Hematopoietic multipotent progenitor cell treated with erythropoietin and hydrocortisone succinate and interleukin-3 and kit ligand, for 4 days (in vitro differentiated cells): ENCODE results near the gene TLNRD1.

Experiments used
- DNase-seq: peaks from one replicate; pipeline ENCODE4 v3.0.0-alpha.2; 2015

The TLNRD1 gene

DNA sequence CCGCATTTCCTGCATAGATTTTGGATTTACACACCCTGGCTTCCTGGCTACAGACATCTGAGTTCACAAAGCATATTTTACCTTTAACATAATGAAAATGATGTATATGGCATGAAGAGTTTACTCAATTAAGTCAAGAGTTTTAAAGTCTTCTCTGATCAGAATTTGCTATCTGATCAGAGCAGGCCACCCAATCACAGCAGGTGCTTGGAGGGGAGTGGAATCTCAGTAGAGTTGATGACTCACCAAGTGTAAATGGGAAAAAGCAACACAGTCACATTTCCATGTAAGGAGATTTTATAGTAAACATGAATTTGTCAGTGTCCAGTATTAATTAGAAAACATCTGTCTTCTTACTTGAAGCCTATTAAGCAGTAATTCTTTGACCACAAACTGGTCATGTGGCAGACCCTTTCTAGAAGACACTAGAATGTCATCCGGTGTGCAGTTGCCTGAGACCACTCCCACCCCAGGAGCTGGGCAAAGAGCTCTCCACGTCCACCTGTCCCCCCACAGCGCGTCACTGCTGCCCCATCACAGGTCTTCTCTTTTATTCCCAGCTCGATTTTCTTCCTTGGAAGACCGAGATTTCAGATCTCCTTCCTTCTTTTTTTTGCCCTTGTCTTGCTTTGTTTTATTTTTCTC lies 21.9 kb upstream of the TLNRD1 start:
- no peak for DNase-seq

DNA sequence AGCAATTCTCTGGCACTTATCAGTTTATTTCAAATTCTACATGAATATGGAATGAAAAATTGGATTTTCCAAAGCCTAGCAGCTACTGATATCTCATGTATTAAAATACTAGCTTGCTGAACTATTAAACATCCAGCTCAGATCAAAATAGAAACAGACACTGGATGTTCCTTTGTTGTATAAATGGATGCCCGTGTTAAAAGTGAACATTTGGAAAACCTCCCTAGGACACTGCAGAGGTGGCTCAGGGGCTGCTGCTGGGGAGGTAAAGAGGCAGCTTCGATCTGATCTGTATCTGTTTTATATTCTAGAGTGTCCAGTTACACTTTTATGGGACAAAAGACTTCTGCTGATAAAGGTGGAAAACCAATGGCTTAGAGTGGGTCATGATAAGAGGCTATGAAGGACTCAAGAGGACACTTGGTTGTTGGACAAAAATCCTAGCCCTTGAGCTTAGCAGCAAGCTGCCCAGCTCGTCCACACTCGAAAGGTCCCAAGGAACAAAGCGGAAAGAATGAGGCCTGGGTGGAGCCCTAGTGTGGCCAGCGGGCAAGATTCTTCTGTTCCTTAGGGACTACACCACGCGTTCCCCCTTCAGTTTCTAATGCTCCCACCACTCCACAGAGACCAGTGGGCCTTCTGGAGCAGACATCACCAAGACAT lies 21.1 kb upstream of the TLNRD1 start:
- no peak for DNase-seq

GRCh38 chr15:80982205-80982604 lies 18.5 kb upstream of the TLNRD1 start:
- DNase-seq = peak; percentile 45

DNA sequence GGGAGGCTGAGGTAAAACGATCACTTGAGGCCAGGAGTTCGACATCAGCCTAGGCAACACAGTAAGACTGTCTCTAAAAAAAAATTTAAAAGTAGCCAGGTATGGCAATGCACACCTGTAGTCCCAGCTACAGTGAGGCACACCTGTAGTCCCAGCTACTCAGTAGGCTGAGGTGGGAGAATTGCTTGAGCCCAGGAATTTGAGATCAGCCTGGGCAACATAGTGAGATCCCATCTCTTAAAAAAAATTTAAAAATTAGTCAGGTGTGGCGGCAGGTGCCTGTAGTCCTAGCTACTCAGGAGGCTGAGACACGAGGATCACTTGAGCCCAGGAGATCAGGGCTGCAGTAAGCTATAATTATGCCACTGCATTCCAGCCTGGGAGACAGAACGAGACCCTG lies 17.9 kb upstream of the TLNRD1 start:
- DNase-seq = no peak

GRCh38 chr15:80984856-80985255 lies 15.9 kb upstream of the TLNRD1 start:
- peak; percentile 77 for DNase-seq

DNA sequence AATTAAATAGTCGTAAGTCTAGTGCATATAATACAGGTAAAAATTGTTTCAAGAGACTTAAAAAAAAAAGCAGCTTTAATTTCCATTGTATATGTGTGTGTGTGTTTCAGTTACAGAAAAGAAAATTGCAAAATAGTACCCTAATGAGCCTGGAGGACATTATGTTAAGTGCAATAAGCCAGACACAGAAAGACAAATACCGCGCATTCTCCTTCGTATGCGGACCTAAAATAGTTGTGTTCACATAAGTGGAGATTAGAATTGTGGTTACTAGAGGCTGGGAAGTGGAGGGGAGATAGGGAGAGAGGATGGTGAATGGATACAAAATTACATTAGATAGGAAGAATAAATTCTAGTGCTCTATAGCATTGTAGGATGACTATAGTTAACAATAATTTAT lies 14.7 kb upstream of the TLNRD1 start:
- DNase-seq = peak; percentile 68

DNA sequence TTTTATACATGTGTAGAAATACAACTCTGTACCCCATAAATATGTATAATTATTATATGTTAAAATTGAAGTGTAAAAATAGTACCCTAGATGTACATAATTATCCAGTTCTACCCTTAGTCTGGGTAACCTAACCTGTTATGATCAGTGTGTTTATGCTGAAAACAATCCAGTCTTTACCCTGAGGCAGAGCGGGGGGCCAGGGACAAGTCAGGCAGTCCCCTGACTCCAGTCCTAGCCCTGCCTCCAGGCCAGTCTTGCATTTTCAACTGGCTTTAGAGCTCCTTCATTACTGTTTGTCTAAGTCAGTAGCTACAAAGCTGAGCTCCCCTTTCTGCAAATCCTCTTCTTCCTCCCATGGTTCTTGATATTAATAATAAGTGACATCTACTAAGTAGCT lies 14.2 kb upstream of the TLNRD1 start:
- DNase-seq = no peak

DNA sequence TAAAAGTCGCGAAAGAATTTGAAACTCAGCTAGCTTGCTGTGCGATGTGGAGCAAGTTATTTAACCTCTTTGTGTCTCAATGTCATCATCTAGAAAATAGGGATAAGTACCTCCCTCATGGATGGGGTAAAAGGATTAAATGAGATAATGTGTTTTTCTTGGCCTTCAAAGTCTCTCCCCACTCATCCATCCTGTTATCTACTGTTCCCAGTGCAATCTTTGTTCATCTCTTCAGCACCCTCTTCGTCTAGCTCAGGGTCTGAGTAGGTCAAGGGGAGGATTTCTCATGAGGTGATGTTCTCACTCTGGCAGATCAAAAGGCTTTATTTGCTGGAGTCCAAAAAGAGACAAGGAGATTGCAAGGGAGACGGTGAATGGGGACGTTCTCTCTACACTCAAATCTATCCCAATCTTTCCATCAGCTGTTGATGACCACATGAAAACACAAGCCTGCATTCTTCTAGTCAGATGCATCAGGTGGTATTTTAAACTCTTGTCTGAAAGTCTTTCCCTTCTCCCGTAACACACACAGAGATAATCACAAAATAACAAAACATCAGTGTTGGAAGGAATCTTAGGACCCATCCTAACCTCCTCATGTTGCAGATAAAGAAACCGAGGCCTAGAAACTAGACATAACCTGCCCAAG lies 12.5 kb upstream of the TLNRD1 start:
- DNase-seq = no peak

GRCh38 chr15:80989081-80989517 lies 11.6 kb upstream of the TLNRD1 start:
- peak; percentile 32 for DNase-seq

- peak; percentile 99 for DNase-seq
These were observed 10.9 kb upstream of the TLNRD1 start, which contains the start of gene MESD for GRCh38 chr15:80989518-80990478. TSS of gene MESD (minus strand) at chr15:80989819. CDS start at chr15:80989791, 28 bp downstream.

DNA sequence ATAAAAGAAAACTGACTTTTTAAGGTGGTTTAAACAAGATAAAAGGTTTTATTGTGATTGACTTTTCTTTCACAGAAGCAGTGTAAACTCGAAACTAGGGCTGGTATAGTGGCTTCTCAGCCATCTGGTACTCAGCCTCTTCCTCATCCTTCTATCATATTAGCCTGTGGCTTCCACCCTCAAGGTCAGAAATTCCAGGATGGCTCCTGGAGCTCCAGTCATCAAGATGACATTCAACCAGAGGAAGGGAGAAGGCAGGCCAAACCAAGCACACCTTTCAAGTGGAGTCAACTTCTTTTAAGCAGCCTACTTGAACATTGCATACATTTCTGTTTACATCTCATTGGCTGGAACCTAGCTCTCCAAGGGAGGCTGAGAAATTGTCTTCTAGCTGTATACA lies 9.8 kb upstream of the TLNRD1 start:
- no peak for DNase-seq

DNA sequence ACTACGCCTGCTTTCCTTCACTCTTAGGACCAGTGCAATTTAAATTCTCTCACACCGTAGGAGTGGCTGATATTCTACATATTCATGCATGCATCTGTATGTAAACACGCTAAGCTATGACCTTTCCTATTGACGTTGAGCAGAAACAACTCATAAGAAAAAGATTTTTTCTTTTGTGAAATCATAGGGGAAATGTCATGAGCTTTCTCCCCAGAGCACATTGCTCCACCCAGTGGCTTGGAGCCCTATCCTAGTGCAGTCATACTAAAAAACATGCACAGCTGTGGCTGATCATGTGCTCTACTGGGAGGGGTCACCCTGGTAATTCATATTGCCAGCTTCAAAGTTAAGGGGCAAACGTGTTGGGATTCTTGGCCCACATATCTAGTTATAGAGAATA lies 9.3 kb upstream of the TLNRD1 start:
- DNase-seq = peak; percentile 84

DNA sequence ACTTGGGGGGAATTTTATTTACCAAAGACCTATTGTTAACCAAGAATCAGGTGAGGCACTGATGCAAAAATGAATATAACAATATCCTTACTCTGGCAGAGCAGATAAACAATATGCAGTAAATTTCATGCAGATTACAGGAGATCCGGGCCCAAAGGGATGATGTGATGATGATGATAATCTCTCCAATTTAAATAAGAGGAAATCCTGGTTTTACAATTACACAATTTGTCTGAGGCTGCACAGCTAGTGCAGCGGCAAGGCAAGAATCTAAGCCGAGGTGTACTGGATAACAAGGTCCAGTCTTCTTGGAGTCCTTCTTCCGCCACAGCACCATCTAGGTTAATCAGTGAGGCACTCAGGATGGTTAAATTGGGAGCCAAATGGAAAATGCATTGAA lies 8.7 kb upstream of the TLNRD1 start:
- no peak for DNase-seq

DNA sequence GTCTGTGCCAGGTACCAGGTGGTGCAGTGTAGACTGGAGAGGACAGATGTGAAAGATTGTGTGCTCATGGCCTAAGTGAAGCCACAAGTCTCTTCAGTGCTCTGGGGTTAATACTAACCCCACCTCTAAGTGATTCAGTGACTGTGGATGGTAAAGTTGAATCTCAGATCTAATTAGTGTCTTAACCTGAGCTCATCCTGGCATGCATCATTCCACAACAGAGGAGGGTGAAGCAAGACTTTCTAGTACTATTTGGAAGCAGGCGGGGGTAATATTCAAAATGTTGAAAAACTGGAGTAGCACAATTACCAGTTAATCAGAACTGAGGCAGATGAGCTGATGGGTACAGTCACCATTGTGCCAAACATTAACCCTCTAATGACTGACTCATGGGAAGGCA lies 8.3 kb upstream of the TLNRD1 start:
- DNase-seq = no peak

- peak; percentile 60 for DNase-seq
These were observed 4.5 kb upstream of the TLNRD1 start for GRCh38 chr15:80996247-80996646.

GRCh38 chr15:80997692-80998091 lies 3.0 kb upstream of the TLNRD1 start:
- no peak for DNase-seq

- peak; percentile 20 for DNase-seq
These were observed 2.5 kb upstream of the TLNRD1 start for GRCh38 chr15:80998251-80998650.

GRCh38 chr15:80999623-81000036 lies 1.1 kb upstream of the TLNRD1 start:
- peak; percentile 55 for DNase-seq

DNA sequence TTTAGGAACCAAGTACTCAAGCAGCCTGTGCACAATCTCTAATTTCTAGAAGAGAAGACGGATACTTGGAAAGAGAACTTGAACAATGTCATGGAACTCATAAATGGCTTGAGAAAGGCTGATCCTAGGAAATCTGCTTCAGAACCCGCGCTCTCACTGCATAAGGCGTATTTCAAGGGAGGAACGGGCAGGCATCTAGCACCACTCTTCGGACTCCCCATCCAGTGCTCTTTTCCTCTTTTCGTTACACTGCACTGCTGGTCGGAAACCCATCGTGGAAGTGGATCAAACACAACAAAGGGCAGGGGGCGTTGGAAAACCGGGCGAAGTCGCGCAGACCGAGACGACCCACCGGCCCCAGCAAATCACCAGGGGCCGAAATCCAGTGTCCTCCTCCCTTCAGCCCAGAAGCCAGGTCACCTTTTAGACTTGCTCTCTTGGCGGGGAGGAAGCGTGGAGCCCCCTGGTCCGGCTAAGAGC lies 539 bp upstream of the TLNRD1 start:
- peak; percentile 34 for DNase-seq

DNA sequence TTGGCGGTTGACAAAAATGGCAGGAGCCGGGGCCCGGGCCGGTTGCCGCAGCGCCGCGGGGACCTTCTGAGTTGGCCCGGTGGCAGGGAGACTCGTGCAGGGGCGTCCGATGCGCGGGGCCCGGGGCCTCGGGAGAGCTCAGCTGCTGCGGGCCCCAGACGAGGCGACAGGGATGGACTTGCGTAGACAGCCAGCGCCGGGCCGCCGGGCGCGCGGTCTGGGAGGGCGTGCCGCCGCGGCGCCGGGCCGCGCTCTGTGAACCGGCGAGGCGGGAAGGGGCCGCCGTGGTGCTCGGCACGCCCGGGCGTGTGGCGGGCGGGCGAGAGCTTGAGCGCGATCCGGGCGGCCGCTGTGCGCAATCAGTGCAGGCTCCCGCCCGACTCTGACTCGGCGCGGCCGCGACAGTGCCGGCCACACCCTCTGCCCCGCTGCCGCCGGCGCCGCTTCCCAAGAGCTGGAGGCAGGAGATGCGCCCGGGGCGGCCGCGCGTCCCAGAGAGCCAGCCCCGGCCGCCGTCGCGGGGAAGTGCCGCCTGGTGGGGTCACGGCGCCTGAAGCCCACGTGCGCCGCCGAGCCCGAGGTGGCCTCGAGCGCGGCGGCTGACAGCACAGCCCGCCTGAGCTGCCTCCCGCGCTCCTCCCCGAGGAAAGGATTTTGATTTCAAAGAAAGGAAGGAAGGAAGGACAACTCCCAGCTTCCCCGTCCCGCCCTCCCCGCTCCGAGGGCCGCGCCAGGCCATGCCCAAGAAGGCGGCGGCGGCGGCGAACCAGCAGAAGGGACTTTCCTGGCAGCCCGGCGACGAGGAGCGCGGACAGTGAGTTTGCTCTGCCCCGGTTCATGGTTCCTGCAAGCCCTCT lies 657 bp downstream of the TLNRD1 start:
- peak; percentile 64 for DNase-seq

DNA sequence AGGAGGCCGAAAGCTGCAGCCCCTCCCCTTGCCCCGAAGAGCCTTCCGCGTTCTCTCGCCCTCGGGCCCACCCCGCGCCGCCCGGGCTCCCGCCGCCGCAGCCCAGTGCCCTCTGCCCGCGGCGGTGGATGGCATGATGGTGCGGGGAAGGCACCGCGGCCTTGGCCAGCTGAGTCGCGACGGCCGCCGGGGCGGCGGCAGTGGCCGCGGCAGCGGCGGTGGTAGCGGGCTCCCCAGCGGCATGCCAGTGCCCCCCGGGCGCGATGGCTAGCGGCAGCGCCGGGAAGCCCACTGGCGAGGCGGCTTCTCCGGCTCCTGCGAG lies 1.2 kb downstream of the TLNRD1 start:
- DNase-seq = no peak
